IMR-90 (cell line): ENCODE data around the gene EFHC1. TPM values are rescaled to one million over a fixed set of nuclear protein-coding genes. Genes with fewer than 3 reads are reported as not detected.
A peak's percentile ranks its signal among the peaks of the same experiment; 100 is the strongest.

Experiments
- ATAC-seq: fragments of 200-7000 bp; cut with Tn5 transposase; 2 replicates; pipeline ENCODE4 v1.9.1; 2020; ENCODE audit warnings: low read depth, mild to moderate bottlenecking, moderate library complexity
- BruUV-seq: library from RNA; stranded (reverse); fragments of 400-500 nt; replicated peaks from 2 replicates; lab custom pipeline; 2021; lab: Mats Ljungman, UMichigan
- CTCF ChIA-PET: fragments of 300-600 bp; formaldehyde crosslinking; extraction: SDS; loops from one replicate; lab custom pipeline; 2021; ENCODE audit warnings: antibody characterized with exemption; lab: Yijun Ruan, JAX
- POLR2A ChIA-PET: fragments of 300-600 bp; sonication (Branson Sonifier 250); formaldehyde crosslinking; loops from one replicate; lab custom pipeline; 2022; ENCODE audit warnings: antibody characterized with exemption; ENCODE audit not compliant: unreplicated experiment; lab: Charles Lee
- DNase-seq: peaks from one replicate; pipeline ENCODE4 v3.0.0; 2013
- H2AFZ ChIP-seq: replicated peaks from 2 replicates; pipeline ENCODE3; 2013; ENCODE audit warnings: low read length, mild to moderate bottlenecking; ENCODE audit not compliant: poor library complexity
- H2AK5ac ChIP-seq: 2 replicates; pipeline ENCODE4 v1.6.1; 2013; ENCODE audit warnings: low read depth, low read length, inconsistent platforms
- H2AK9ac ChIP-seq: replicated peaks from 2 replicates; pipeline ENCODE3; 2013; ENCODE audit warnings: mild to moderate bottlenecking, low read depth, low read length, moderate library complexity; ENCODE audit not compliant: poor library complexity
- H2BK120ac ChIP-seq: 2 replicates; pipeline ENCODE4 v1.6.1; 2013; ENCODE audit warnings: low read depth, low read length, inconsistent platforms
- H2BK15ac ChIP-seq: 3 replicates; pipeline ENCODE4 v1.6.1; 2013; ENCODE audit warnings: low read depth, low read length, inconsistent platforms
- H2BK20ac ChIP-seq: 2 replicates; pipeline ENCODE4 v1.6.1; 2013; ENCODE audit warnings: low read depth, mild to moderate bottlenecking, inconsistent platforms, low read length, moderate library complexity
- H2BK5ac ChIP-seq: 2 replicates; pipeline ENCODE4 v1.6.1; 2013; ENCODE audit warnings: mild to moderate bottlenecking, low read depth, low read length, inconsistent platforms; ENCODE audit not compliant: poor library complexity, severe bottlenecking
- H3K14ac ChIP-seq: replicated peaks from 2 replicates; pipeline ENCODE4 v1.6.1; 2013; ENCODE audit warnings: low read depth, low read length, inconsistent platforms
- H3K18ac ChIP-seq: 2 replicates; pipeline ENCODE4 v1.6.1; 2013; ENCODE audit warnings: low read depth, low read length, control low read depth
- H3K23ac ChIP-seq: 2 replicates; pipeline ENCODE4 v1.6.1; 2013; ENCODE audit warnings: low read depth, low read length, inconsistent platforms
- H3K27ac ChIP-seq: 2 replicates; pipeline ENCODE4 v1.5.1; 2013; ENCODE audit warnings: mild to moderate bottlenecking, control low read depth, low read length; ENCODE audit not compliant: insufficient read depth
- H3K27me3 ChIP-seq: 2 replicates; pipeline ENCODE4 v1.6.1; 2013; ENCODE audit warnings: low read length; ENCODE audit not compliant: control insufficient read depth, insufficient read depth
- H3K36me3 ChIP-seq: 2 replicates; pipeline ENCODE4 v1.6.1; 2013; ENCODE audit warnings: low read length, mixed read lengths; ENCODE audit not compliant: control insufficient read depth, insufficient read depth
- H3K4ac ChIP-seq: 2 replicates; pipeline ENCODE4 v1.6.1; 2013; ENCODE audit warnings: low read depth, low read length, inconsistent platforms
- H3K4me1 ChIP-seq: 2 replicates; pipeline ENCODE4 v1.6.1; 2013; ENCODE audit warnings: low read length, mixed read lengths; ENCODE audit not compliant: control insufficient read depth, insufficient read depth
- H3K4me2 ChIP-seq: 2 replicates; pipeline ENCODE4 v1.6.1; 2013; ENCODE audit warnings: low read depth, mild to moderate bottlenecking, control low read depth, low read length, moderate library complexity
- H3K4me3 ChIP-seq: 2 replicates; pipeline ENCODE4 v1.5.1; 2013; ENCODE audit warnings: low read depth, mild to moderate bottlenecking, control low read depth, low read length, moderate library complexity; ENCODE audit not compliant: insufficient read depth
- H3K56ac ChIP-seq: 2 replicates; pipeline ENCODE4 v1.6.1; 2013; ENCODE audit warnings: low read length, inconsistent platforms; ENCODE audit not compliant: insufficient read depth; ENCODE audit errors: extremely low read depth
- H3K79me1 ChIP-seq, 2 experiments: 2 replicates each; pipeline ENCODE4 v1.6.1; 2013; ENCODE audit warnings: low read length in 2 of 2, inconsistent platforms in 1 of 2, low read depth in 1 of 2
- H3K9ac ChIP-seq: 2 replicates; pipeline ENCODE4 v1.6.1; 2013; ENCODE audit warnings: low read depth, low read length, control low read depth
- H3K9me1 ChIP-seq: 2 replicates; pipeline ENCODE4 v1.6.1; 2013; ENCODE audit warnings: low read length, inconsistent platforms; ENCODE audit not compliant: insufficient read depth
- H3K9me3 ChIP-seq: 2 replicates; pipeline ENCODE4 v1.6.1; 2013; ENCODE audit warnings: low read length; ENCODE audit not compliant: control insufficient read depth, insufficient read depth
- H4K20me1 ChIP-seq: 2 replicates; pipeline ENCODE4 v1.6.1; 2013; ENCODE audit warnings: low read length, inconsistent platforms; ENCODE audit not compliant: insufficient read depth
- H4K5ac ChIP-seq: 2 replicates; pipeline ENCODE4 v1.6.1; 2013; ENCODE audit warnings: mild to moderate bottlenecking, low read depth, low read length, control low read depth
- H4K8ac ChIP-seq, 2 experiments: 2 replicates each; pipeline ENCODE4 v1.6.1; 2013; ENCODE audit warnings: low read depth in 2 of 2, low read length in 2 of 2, control low read depth in 1 of 2, inconsistent platforms in 1 of 2
- H4K91ac ChIP-seq: 2 replicates; pipeline ENCODE4 v1.6.1; 2013; ENCODE audit warnings: low read depth, low read length, inconsistent platforms; ENCODE audit not compliant: insufficient read depth
- BHLHE40 ChIP-seq: fragments of 150-350 bp; IDR thresholded peaks from 2 replicates; pipeline ENCODE4 v1.6.1; 2016; ENCODE audit warnings: mild to moderate bottlenecking, low read depth, low read length
- CEBPB ChIP-seq: IDR thresholded peaks from 2 replicates; pipeline ENCODE4 v1.6.1; 2012; ENCODE audit warnings: low read depth, low read length, improper control_type of control experiment
- CHD1 ChIP-seq: IDR thresholded peaks from 2 replicates; pipeline ENCODE4 v1.6.1; 2012; ENCODE audit warnings: low read depth, low read length, improper control_type of control experiment
- MAFK ChIP-seq: IDR thresholded peaks from 2 replicates; pipeline ENCODE4 v1.6.1; 2012; ENCODE audit warnings: low read depth, low read length, improper control_type of control experiment
- MAZ ChIP-seq: IDR thresholded peaks from 2 replicates; pipeline ENCODE4 v1.6.1; 2012; ENCODE audit warnings: low read depth, mild to moderate bottlenecking, low read length, improper control_type of control experiment, moderate library complexity, borderline replicate concordance
- MXI1 ChIP-seq: IDR thresholded peaks from 2 replicates; pipeline ENCODE4 v1.6.1; 2012; ENCODE audit warnings: low read depth, mild to moderate bottlenecking, low read length, moderate library complexity, borderline replicate concordance
- NFE2L2 ChIP-seq: fragments of 150-350 bp; IDR thresholded peaks from 2 replicates; pipeline ENCODE4 v1.6.1; 2016; ENCODE audit warnings: low read depth, mild to moderate bottlenecking, low read length
- POLR2A ChIP-seq: IDR thresholded peaks from 2 replicates; pipeline ENCODE4 v1.6.1; 2012; ENCODE audit warnings: mild to moderate bottlenecking, low read depth, low read length
- RAD21 ChIP-seq: IDR thresholded peaks from 2 replicates; pipeline ENCODE4 v1.6.1; 2012; ENCODE audit warnings: low read length, improper control_type of control experiment
- RFX5 ChIP-seq: IDR thresholded peaks from 2 replicates; pipeline ENCODE4 v1.8.0; 2012; ENCODE audit warnings: low read depth, mild to moderate bottlenecking, low read length, moderate library complexity
- SMC3 ChIP-seq: fragments of 150-350 bp; IDR thresholded peaks from 2 replicates; pipeline ENCODE4 v1.6.1; 2016; ENCODE audit warnings: low read depth, mild to moderate bottlenecking, antibody characterized with exemption, low read length, moderate library complexity
- WGBS, 2 experiments: methylation state at CpG; one replicate each; pipeline versions ENCODE4 v1.1.5 to v1.1.7; 2013; ENCODE audit warnings: missing lambda C conversion rate in 2 of 2; ENCODE audit not compliant: insufficient read length in 1 of 2; ENCODE audit errors: extremely low coverage in 2 of 2; 5-methylcytosine and 5-hydroxymethylcytosine counted together
- dilution Hi-C: fragments of 300-500 bp; cut with HindIII; formaldehyde crosslinking; loops from one replicate; pipeline ENCODE4 v1.14.3; 2018; ENCODE audit warnings: low sequenced_read_pairs; ENCODE audit not compliant: unreplicated experiment
- in situ Hi-C: fragments of 300-500 bp; cut with MboI; formaldehyde crosslinking; loops from 3 replicates; pipeline ENCODE4 v1.14.3; 2019; ENCODE audit warnings: low sequenced_read_pairs, inconsistent platforms, mixed read lengths
- intact Hi-C: fragments of 100-400 bp; cut with micrococcal nuclease; formaldehyde crosslinking; loops from 2 replicates; pipeline ENCODE4 v1.10.0; 2022
- polyA plus RNA-seq, 3 experiments: library from polyadenylated mRNA; depleted of rRNA; stranded (reverse); fragments of >200 nt; gene quantifications; 2 replicates each; pipeline ENCODE4 v1.2.3, GENCODE V29; 2012; ENCODE audit warnings: low replicate concordance in 1 of 3
- total RNA-seq: library from RNA; depleted of rRNA; stranded (reverse); fragments of >200 nt; gene quantifications from 2 replicates; pipeline ENCODE4 v1.2.3, GENCODE V29; 2012
- TF ChIP-seq, protein P1 (sequence below): conservative IDR thresholded peaks from 2 replicates; pipeline ENCODE4 v1.5.1; 2012; ENCODE audit warnings: mild to moderate bottlenecking, low read depth, low read length, improper control_type of control experiment
- TF ChIP-seq, protein P2 (sequence below): fragments of 150-350 bp; IDR thresholded peaks from 2 replicates; pipeline ENCODE4 v1.6.1; 2016; ENCODE audit warnings: low read depth, mild to moderate bottlenecking, low read length, moderate library complexity, borderline replicate concordance
- TF ChIP-seq, protein P3 (sequence below): fragments of 150-350 bp; IDR thresholded peaks from 2 replicates; pipeline ENCODE4 v1.6.1; 2017; ENCODE audit warnings: mild to moderate bottlenecking, antibody characterized with exemption, low read length, low read depth

EFHC1 gene
- total and polyA plus RNA-seq, 2 of the 4 experiments (the other 2 are of a cell fraction) = 14.0 to 23.0 TPM

DNA sequence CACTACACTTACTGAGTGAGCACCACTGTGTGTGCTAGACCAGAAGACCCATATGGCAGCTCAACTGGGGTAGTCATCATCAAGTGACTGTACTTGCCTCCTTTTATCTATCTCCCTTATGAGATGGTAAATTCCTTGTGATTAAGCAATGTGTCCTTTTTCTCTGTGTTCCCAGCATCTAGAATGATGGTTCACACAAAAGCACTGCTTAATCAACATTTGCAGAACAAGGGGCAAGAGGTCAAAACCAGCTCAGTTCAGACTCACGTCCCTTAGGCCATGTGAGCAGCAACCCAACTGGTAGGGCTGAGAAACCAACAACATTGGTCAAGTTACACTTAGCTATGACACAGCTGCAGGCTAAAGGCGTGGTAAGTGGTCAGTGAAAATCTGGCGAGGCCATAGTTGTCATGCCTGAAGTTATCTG is 146.7 kb downstream of the EFHC1 start:
- ATAC-seq (peak; percentile 92), DNase-seq (peak; percentile 99)
- Histone ChIP-seq H2AK9ac (peak overlapping the region; percentile 60), H2BK5ac (peak overlapping the region; percentile 94), H2BK15ac (peak overlapping the region; percentile 36; the same call in 2 of the 3 replicates), H2AK5ac (peak overlapping the region; percentile 78), H3K27me3 (no peaks in the 10 kb centered on the region), H3K9me1 (peaks cover 51% of the 10 kb centered on the region), H3K4me3 (no peak overlapping the region), H3K4ac (peak overlapping the region; percentile 82), H2BK20ac (peak overlapping the region; percentile 43; the same call in 1 of the 2 replicates), H3K36me3 (peaks cover 1% of the 10 kb centered on the region; the same call in 1 of the 2 replicates), H3K4me1 (peaks cover 43% of the 10 kb centered on the region), H3K27ac (peak overlapping the region; percentile 86; the same call in 1 of the 2 replicates), H4K20me1 (peaks cover 83% of the 10 kb centered on the region), H4K5ac (peak overlapping the region; percentile 74), H3K9ac (no peak overlapping the region), H4K8ac (peak overlapping the region in 1 of 2 experiments; percentile 71; a peak in 2 of 4 replicates), H3K4me2 (peak overlapping the region; percentile 35), H4K91ac (peak overlapping the region; percentile 83; the same call in 1 of the 2 replicates), H3K79me1 (peaks cover 6 to 75% of the 10 kb centered on the region in 2 experiments; a peak in 3 of 4 replicates), H2AFZ (no peak overlapping the region), H2BK120ac (peak overlapping the region; percentile 62), H3K23ac (peak overlapping the region; percentile 48), H3K9me3 (no peaks in the 10 kb centered on the region), H3K14ac (peak overlapping the region; percentile 64), H3K18ac (peak overlapping the region; percentile 80), H3K56ac (no peak overlapping the region)
- dilution Hi-C loops = no loop called here
- POLR2A ChIA-PET = interaction anchor here (1.5 kb wide), 1 partner anchor 28 kb away, joined by 4 read pairs; no protein-coding TSS in a partner anchor
- intact Hi-C loops = loop anchor here (1.0 to 2.0 kb wide), 2 partner anchors 9 to 52 kb away; no protein-coding TSS in a partner anchor
- in situ Hi-C loops = no loop called here
- CTCF ChIA-PET = interaction anchor here (0.9 to 1.2 kb wide), 2 partner anchors 26 to 40 kb away, joined by 3 read pairs; no protein-coding TSS in a partner anchor
- BruUV-seq = no TSS peak
- 0% methylated on average over 1 of the region's 3 CpGs; no CpG with 5 or more reads in 1 of the 2 experiments for WGBS, 2 experiments
- TF ChIP-seq CHD1 (no peak; the same call in 1 of the 2 replicates), MXI1 (peak; percentile 83), BHLHE40 (peak; percentile 41; the same call in 1 of the 2 replicates), RFX5 (peak; percentile 42; the same call in 1 of the 2 replicates), MAZ (peak; percentile 27; the same call in 1 of the 2 replicates), NFE2L2 (peak; percentile 26; the same call in 1 of the 2 replicates), POLR2A (peak; percentile 44; the same call in 1 of the 2 replicates), CEBPB (peak; percentile 99), RAD21 (no peak; the same call in 1 of the 2 replicates), MAFK (peak; percentile 56; the same call in 1 of the 2 replicates), SMC3 (peak; percentile 5; the same call in 1 of the 2 replicates)
- TF ChIP-seq, protein P1, sequence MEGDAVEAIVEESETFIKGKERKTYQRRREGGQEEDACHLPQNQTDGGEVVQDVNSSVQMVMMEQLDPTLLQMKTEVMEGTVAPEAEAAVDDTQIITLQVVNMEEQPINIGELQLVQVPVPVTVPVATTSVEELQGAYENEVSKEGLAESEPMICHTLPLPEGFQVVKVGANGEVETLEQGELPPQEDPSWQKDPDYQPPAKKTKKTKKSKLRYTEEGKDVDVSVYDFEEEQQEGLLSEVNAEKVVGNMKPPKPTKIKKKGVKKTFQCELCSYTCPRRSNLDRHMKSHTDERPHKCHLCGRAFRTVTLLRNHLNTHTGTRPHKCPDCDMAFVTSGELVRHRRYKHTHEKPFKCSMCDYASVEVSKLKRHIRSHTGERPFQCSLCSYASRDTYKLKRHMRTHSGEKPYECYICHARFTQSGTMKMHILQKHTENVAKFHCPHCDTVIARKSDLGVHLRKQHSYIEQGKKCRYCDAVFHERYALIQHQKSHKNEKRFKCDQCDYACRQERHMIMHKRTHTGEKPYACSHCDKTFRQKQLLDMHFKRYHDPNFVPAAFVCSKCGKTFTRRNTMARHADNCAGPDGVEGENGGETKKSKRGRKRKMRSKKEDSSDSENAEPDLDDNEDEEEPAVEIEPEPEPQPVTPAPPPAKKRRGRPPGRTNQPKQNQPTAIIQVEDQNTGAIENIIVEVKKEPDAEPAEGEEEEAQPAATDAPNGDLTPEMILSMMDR = no peak
- TF ChIP-seq, protein P2, sequence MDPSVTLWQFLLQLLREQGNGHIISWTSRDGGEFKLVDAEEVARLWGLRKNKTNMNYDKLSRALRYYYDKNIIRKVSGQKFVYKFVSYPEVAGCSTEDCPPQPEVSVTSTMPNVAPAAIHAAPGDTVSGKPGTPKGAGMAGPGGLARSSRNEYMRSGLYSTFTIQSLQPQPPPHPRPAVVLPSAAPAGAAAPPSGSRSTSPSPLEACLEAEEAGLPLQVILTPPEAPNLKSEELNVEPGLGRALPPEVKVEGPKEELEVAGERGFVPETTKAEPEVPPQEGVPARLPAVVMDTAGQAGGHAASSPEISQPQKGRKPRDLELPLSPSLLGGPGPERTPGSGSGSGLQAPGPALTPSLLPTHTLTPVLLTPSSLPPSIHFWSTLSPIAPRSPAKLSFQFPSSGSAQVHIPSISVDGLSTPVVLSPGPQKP = no peak
- TF ChIP-seq, protein P3, sequence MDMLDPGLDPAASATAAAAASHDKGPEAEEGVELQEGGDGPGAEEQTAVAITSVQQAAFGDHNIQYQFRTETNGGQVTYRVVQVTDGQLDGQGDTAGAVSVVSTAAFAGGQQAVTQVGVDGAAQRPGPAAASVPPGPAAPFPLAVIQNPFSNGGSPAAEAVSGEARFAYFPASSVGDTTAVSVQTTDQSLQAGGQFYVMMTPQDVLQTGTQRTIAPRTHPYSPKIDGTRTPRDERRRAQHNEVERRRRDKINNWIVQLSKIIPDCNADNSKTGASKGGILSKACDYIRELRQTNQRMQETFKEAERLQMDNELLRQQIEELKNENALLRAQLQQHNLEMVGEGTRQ = peak; percentile 83
